ENCODE measurements around the gene RBM24. TPM values are rescaled to one million over a fixed set of nuclear protein-coding genes. Genes with fewer than 3 reads are reported as not detected.

Gene RBM24
- total RNA-seq, 2 experiments from 2014 or later: not detected

- Histone ChIP-seq H3K4me3 (ENCODE audit: low read depth, low read length, poor library complexity, severe bottlenecking) (no peak overlapping the region), H3K9me3 (ENCODE audit: low read length) (no peaks in the 10 kb centered on the region), H3K4me2 (ENCODE audit: low read length) (no peak overlapping the region), H2AFZ (ENCODE audit: low read length) (no peak overlapping the region), H3K4me1 (ENCODE audit: insufficient read depth, low read length, poor library complexity, severe bottlenecking) (no peaks in the 10 kb centered on the region), H3K79me2 (ENCODE audit: insufficient read depth, low read depth, low read length) (no peaks in the 10 kb centered on the region), H3K27ac (ENCODE audit: low read depth, low read length, poor library complexity, severe bottlenecking) (no peak overlapping the region), H3K36me3 (ENCODE audit: insufficient read depth, low read length) (no peaks in the 10 kb centered on the region), H4K20me1 (ENCODE audit: insufficient read depth, low read length) (no peaks in the 10 kb centered on the region), H3K9me2 (ENCODE audit: insufficient read depth, low read length) (no peaks in the 10 kb centered on the region)
- no peak for DNase-seq (ENCODE audit: low spot score)
- ChIA-PET POLR2A (interaction anchor here (0.6 kb wide), 1 partner anchor 1031 kb away, joined by 4 read pairs; no protein-coding TSS in a partner anchor), CTCF (ENCODE audit: unreplicated experiment) (no interaction called here)
- BruUV-seq (replicated peaks): no TSS peak
- intact Hi-C loops (cut with micrococcal nuclease; ENCODE audit: unreplicated experiment): no loop called here
- TF ChIP-seq CTCF (conservative IDR thresholded peaks at IDR 0.05; ENCODE audit: low read length) (no peak), EZH2phosphoT487 (IDR thresholded peaks at IDR 0.05; ENCODE audit: borderline replicate concordance, low read depth, low read length) (no peak)
These were observed 3.9 kb upstream of the RBM24 start for GRCh38 chr6:17277256-17277655.

DNA sequence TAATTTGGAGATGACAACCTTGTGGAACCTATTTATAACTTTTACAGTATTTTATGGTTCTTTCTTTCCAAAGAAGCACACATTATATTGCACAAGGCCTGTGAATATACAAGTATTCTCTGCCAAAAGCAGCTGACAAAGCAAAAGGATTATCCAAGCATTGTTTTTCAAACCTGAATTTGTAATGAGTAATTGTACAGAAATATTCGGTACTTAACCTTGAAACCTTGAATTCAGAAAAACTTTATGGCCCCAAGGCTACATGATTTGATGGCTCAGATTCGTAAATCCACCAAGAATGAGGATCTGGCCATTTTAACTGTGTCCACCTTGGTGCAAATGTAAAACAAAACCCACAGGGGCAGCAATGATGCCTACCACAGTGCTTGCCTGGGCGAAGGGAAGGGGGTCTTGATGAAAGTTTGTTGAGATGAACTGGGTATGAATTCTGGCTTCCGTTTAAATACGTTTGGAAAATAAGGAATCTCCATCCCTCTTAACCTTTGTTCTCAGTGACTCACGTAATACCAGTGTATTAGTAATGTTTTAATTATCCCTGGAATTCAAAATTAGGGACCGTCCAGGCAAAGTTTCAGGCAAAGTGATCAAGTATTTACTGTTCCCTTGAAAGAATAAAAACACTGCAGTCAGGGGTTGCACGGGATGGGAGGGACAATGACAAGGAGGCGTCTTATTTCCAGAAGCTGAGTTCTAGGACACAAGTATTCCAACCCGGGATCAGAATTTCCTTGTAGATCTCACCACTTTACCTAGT, 2.7 kb upstream of the RBM24 start:
- no TSS peak for BruUV-seq (replicated peaks)
- Histone ChIP-seq H4K20me1 (ENCODE audit: insufficient read depth, low read length) (no peaks in the 10 kb centered on the region), H3K4me3 (ENCODE audit: low read depth, low read length, poor library complexity, severe bottlenecking) (no peak overlapping the region), H3K4me2 (ENCODE audit: low read length) (no peak overlapping the region), H3K4me1 (ENCODE audit: insufficient read depth, low read length, poor library complexity, severe bottlenecking) (no peaks in the 10 kb centered on the region), H2AFZ (ENCODE audit: low read length) (no peak overlapping the region), H3K9me2 (ENCODE audit: insufficient read depth, low read length) (no peaks in the 10 kb centered on the region), H3K79me2 (ENCODE audit: insufficient read depth, low read depth, low read length) (no peaks in the 10 kb centered on the region), H3K27ac (ENCODE audit: low read depth, low read length, poor library complexity, severe bottlenecking) (no peak overlapping the region), H3K36me3 (ENCODE audit: insufficient read depth, low read length) (no peaks in the 10 kb centered on the region), H3K9me3 (ENCODE audit: low read length) (no peaks in the 10 kb centered on the region)
- intact Hi-C loops (cut with micrococcal nuclease; ENCODE audit: unreplicated experiment): no loop called here
- POLR2A ChIA-PET: no interaction called here
- TF ChIP-seq CTCF (conservative IDR thresholded peaks at IDR 0.05; ENCODE audit: low read length): no peak
- no peak for TF ChIP-seq EZH2phosphoT487 (IDR thresholded peaks at IDR 0.05; ENCODE audit: borderline replicate concordance, low read depth, low read length)
- CTCF ChIA-PET (ENCODE audit: unreplicated experiment): no interaction called here
- no peak for DNase-seq (ENCODE audit: low spot score)

DNA sequence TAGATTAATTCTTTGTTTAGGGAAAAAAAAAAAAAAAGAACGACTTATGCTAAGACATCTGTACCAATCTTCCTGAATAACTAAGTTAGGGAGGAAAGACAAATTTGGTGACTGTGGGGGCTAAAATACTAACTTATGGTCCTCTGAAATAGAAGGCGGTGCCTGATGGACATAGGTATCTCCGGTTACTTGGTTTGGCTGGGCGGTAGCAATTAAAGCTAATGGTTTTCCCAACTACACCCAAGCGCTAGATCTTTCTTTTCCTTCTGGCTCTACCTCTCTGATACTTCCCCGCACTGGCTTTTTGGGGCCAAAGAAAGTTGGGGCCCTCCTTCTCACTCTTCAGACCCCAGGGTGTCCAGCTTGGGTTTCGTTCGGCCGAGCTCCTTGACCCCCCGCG, 1.0 kb upstream of the RBM24 start:
- ChIA-PET CTCF (ENCODE audit: unreplicated experiment) (no interaction called here), POLR2A (no interaction called here)
- H3K79me2 ChIP-seq (ENCODE audit: insufficient read depth, low read depth, low read length): no peaks in the 10 kb centered on the region
- H3K27ac ChIP-seq (ENCODE audit: low read depth, low read length, poor library complexity, severe bottlenecking): no peak overlapping the region
- H3K4me3 ChIP-seq (ENCODE audit: low read depth, low read length, poor library complexity, severe bottlenecking): no peak overlapping the region
- intact Hi-C loops (cut with micrococcal nuclease; ENCODE audit: unreplicated experiment): no loop called here
- H4K20me1 ChIP-seq (ENCODE audit: insufficient read depth, low read length): no peaks in the 10 kb centered on the region
- H3K36me3 ChIP-seq (ENCODE audit: insufficient read depth, low read length): no peaks in the 10 kb centered on the region
- DNase-seq (ENCODE audit: low spot score): no peak
- no peaks in the 10 kb centered on the region for H3K9me3 ChIP-seq (ENCODE audit: low read length)
- TF ChIP-seq EZH2phosphoT487 (IDR thresholded peaks at IDR 0.05; ENCODE audit: borderline replicate concordance, low read depth, low read length): no peak
- no peak for TF ChIP-seq CTCF (conservative IDR thresholded peaks at IDR 0.05; ENCODE audit: low read length)
- H3K4me2 ChIP-seq (ENCODE audit: low read length): no peak overlapping the region
- H3K4me1 ChIP-seq (ENCODE audit: insufficient read depth, low read length, poor library complexity, severe bottlenecking): no peaks in the 10 kb centered on the region
- no peak overlapping the region for H2AFZ ChIP-seq (ENCODE audit: low read length)
- no peaks in the 10 kb centered on the region for H3K9me2 ChIP-seq (ENCODE audit: insufficient read depth, low read length)
- no TSS peak for BruUV-seq (replicated peaks)

Data from OCI-LY7 (cell line).